Measurements from ENCODE around the gene CUEDC1. TPM values are rescaled to one million over a fixed set of nuclear protein-coding genes. Genes with fewer than 3 reads are reported as not detected.

CUEDC1 gene
- total and polyA plus RNA-seq, 2 of the 13 experiments (the other 11 are each of a cell fraction or from before 2014, with no cell fraction given): 7.4 to 12.9 TPM

- TF ChIP-seq, protein P1, sequence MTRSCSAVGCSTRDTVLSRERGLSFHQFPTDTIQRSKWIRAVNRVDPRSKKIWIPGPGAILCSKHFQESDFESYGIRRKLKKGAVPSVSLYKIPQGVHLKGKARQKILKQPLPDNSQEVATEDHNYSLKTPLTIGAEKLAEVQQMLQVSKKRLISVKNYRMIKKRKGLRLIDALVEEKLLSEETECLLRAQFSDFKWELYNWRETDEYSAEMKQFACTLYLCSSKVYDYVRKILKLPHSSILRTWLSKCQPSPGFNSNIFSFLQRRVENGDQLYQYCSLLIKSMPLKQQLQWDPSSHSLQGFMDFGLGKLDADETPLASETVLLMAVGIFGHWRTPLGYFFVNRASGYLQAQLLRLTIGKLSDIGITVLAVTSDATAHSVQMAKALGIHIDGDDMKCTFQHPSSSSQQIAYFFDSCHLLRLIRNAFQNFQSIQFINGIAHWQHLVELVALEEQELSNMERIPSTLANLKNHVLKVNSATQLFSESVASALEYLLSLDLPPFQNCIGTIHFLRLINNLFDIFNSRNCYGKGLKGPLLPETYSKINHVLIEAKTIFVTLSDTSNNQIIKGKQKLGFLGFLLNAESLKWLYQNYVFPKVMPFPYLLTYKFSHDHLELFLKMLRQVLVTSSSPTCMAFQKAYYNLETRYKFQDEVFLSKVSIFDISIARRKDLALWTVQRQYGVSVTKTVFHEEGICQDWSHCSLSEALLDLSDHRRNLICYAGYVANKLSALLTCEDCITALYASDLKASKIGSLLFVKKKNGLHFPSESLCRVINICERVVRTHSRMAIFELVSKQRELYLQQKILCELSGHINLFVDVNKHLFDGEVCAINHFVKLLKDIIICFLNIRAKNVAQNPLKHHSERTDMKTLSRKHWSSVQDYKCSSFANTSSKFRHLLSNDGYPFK (CRISPR knock-in tag; IDR thresholded peaks at IDR 0.05; ENCODE audit: borderline replicate concordance): peak; percentile 96; the same call in 1 of the 2 replicates
- TF ChIP-seq EP300 (IDR thresholded peaks at IDR 0.05; ENCODE audit: low read depth in 2 of 2, low read length in 2 of 2): peak; percentile 55 to 76; a peak in 3 of 4 replicates
- TF ChIP-seq EP300 (CRISPR knock-in tag; IDR thresholded peaks at IDR 0.05; ENCODE audit: borderline replicate concordance): peak; percentile 79; the same call in 1 of the 2 replicates
- peak in 1 of 2 experiments; percentile 99; a peak in 2 of 4 replicates for TF ChIP-seq KLF16 (CRISPR knock-in tag; IDR thresholded peaks at IDR 0.05)
- no peak for TF ChIP-seq ZNF484 (CRISPR knock-in tag; IDR thresholded peaks at IDR 0.05; ENCODE audit: borderline replicate concordance, low read depth)
- TF ChIP-seq HOXA5 (CRISPR knock-in tag; IDR thresholded peaks at IDR 0.05): peak; percentile 97
- TF ChIP-seq MTERF4 (CRISPR knock-in tag; IDR thresholded peaks at IDR 0.05): peak; percentile 69; the same call in 1 of the 2 replicates
- no peak; the same call in 1 of the 2 replicates for TF ChIP-seq HOXA7 (CRISPR knock-in tag; IDR thresholded peaks at IDR 0.05)
- peak; percentile 98 for TF ChIP-seq ZBTB4 (CRISPR knock-in tag; IDR thresholded peaks at IDR 0.05; ENCODE audit: borderline replicate concordance)
- peak; percentile 96 for TF ChIP-seq ZNF616 (CRISPR knock-in tag; IDR thresholded peaks at IDR 0.05; ENCODE audit: low read depth)
- TF ChIP-seq ZNF552 (CRISPR knock-in tag; IDR thresholded peaks at IDR 0.05; ENCODE audit: borderline replicate concordance): no peak; the same call in 1 of the 2 replicates
- TF ChIP-seq SPEN (CRISPR knock-in tag; IDR thresholded peaks at IDR 0.05; ENCODE audit: low read depth): peak; percentile 99
- peak; percentile 95; the same call in 1 of the 2 replicates for TF ChIP-seq ZNF713 (CRISPR knock-in tag; IDR thresholded peaks at IDR 0.05)
- TF ChIP-seq, protein P2, sequence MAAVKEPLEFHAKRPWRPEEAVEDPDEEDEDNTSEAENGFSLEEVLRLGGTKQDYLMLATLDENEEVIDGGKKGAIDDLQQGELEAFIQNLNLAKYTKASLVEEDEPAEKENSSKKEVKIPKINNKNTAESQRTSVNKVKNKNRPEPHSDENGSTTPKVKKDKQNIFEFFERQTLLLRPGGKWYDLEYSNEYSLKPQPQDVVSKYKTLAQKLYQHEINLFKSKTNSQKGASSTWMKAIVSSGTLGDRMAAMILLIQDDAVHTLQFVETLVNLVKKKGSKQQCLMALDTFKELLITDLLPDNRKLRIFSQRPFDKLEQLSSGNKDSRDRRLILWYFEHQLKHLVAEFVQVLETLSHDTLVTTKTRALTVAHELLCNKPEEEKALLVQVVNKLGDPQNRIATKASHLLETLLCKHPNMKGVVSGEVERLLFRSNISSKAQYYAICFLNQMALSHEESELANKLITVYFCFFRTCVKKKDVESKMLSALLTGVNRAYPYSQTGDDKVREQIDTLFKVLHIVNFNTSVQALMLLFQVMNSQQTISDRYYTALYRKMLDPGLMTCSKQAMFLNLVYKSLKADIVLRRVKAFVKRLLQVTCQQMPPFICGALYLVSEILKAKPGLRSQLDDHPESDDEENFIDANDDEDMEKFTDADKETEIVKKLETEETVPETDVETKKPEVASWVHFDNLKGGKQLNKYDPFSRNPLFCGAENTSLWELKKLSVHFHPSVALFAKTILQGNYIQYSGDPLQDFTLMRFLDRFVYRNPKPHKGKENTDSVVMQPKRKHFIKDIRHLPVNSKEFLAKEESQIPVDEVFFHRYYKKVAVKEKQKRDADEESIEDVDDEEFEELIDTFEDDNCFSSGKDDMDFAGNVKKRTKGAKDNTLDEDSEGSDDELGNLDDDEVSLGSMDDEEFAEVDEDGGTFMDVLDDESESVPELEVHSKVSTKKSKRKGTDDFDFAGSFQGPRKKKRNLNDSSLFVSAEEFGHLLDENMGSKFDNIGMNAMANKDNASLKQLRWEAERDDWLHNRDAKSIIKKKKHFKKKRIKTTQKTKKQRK (IDR thresholded peaks at IDR 0.05; ENCODE audit: low read length): no peak
Observed at GRCh38 chr17:57849874-57850754, 105.1 kb downstream of the CUEDC1 start, which contains the start of gene MRPS23 (continued).

Data from HepG2 (cell line).